Measurements from ENCODE around the gene DAGLB. TPM values are rescaled to one million over a fixed set of nuclear protein-coding genes. Genes with fewer than 3 reads are reported as not detected.

The DAGLB gene
- total and polyA plus RNA-seq, 10 of the 15 experiments (the other 5 are each of a cell fraction or from before 2014, with no cell fraction given), result 1.2 to 13.3 (median 10.1) TPM

DNA sequence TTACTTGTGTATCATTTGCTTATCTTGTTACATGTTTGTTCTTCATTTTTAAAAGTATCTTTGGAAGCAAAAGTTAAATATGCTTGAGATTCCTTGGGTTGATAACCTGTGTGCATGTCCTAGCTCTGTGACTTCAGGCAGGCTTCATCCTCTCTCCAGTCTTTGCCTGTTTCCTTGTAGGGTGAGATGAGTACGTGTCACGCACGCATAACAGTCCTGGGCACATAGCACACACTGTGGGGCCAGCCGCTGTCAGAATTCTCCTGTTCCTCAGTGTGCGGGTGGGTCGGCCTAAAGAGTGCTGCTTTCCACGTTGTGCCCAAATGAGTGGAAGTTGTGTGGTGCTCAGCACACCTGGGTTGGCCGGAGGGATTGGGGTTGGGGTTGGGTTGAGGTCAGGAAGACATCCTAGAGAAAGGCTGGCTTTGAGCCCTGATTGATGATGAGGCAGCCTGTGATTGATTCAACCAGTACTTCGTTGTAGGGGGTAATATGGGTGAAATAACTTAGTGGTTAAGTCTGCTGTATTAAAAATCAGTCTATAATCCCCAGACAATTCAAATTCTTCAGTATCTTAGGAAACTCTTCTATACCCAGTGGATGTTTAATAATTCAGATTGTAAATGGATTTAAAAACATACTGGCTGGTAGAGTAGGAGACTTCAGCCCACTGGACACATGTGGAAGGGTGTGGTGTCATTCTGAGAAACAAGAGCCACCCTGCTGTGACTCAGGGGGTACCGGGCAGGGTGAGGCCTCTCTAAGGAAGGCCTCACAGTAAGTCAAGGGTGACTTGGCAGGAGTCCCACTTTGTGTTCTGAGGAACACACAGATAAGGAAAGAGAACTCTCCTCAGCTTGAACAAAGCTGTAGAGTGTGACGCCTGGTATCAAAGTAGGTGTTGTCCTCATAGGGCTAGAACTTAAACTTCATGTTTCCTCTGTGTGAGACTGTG is 54.8 kb downstream of the DAGLB start:
- Histone ChIP-seq H3K9ac (ENCODE audit: control insufficient read depth, insufficient read depth, low read length) (no peak overlapping the region), H3K4me3 (no peak overlapping the region), H3K9me3 (replicated peaks; ENCODE audit: control insufficient read depth, insufficient read depth, low read length) (no peaks in the 10 kb centered on the region), H3K4me1 (ENCODE audit: control insufficient read depth, insufficient read depth, low read length) (peaks cover 19% of the 10 kb centered on the region), H3K4me2 (ENCODE audit: control insufficient read depth, insufficient read depth) (peak overlapping the region; percentile 51; the same call in 1 of the 2 replicates), H4K20me1 (ENCODE audit: control insufficient read depth, insufficient read depth) (peaks cover 2% of the 10 kb centered on the region), H3K27ac (ENCODE audit: control insufficient read depth, insufficient read depth) (peak overlapping the region; percentile 35), H3K36me3 (ENCODE audit: control insufficient read depth in 2 of 2, insufficient read depth in 2 of 2, low read length in 1 of 2) (peaks cover 18 to 33% of the 10 kb centered on the region in 2 experiments), H3K79me2 (ENCODE audit: control insufficient read depth, insufficient read depth, low read length) (peaks cover 51% of the 10 kb centered on the region), H3K27me3 (replicated peaks in 1 of 2; ENCODE audit: control insufficient read depth in 2 of 2, insufficient read depth in 2 of 2, low read length in 1 of 2) (no peaks in the 10 kb centered on the region), H2AFZ (ENCODE audit: control insufficient read depth, low read depth, low read length) (no peak overlapping the region)
- CTCF ChIA-PET, result interaction anchor here (0.6 to 1.7 kb wide), 3 partner anchors 13 to 727 kb away, joined by 3 to 5 read pairs (median 3); no protein-coding TSS in a partner anchor
- TSS peak; percentile 43 for BruUV-seq (replicated peaks)
- intact Hi-C loops (cut with micrococcal nuclease; ENCODE audit: unreplicated experiment) (loop anchor here (2.0 kb wide), 1 partner anchor 16 kb away; no protein-coding TSS in a partner anchor), in situ Hi-C loops (cut with MboI) (no loop called here)
- SMC1A ChIA-PET (ENCODE audit: uncharacterized antibody, unreplicated experiment), result interaction anchor here (0.5 to 2.9 kb wide), 2 partner anchors 10 to 46 kb away, joined by 4 to 13 read pairs; no protein-coding TSS in a partner anchor
- FAIRE-seq (no peak), ATAC-seq (peak; percentile 95), DNase-seq (ENCODE audit: low read depth, low spot score) (peak; percentile 56)
- 58% methylated on average over 11 of the region's 11 CpGs for WGBS (ENCODE audit: insufficient coverage, insufficient replicate concordance, low lambda C conversion rate, missing lambda C conversion rate)
- RAD21 ChIA-PET (ENCODE audit: unreplicated experiment), result no interaction called here
- POLR2A ChIA-PET, result interaction anchor here (1.1 to 1.9 kb wide), 2 partner anchors 11 to 15 kb away, joined by 4 to 5 read pairs; no protein-coding TSS in a partner anchor
- TF ChIP-seq IRF4 (IDR thresholded peaks at IDR 0.05; ENCODE audit: low read depth, low read length), result no peak
- TF ChIP-seq SPI1 (IDR thresholded peaks at IDR 0.05; ENCODE audit: borderline replicate concordance, insufficient read depth, low read depth, low read length), result no peak
- TF ChIP-seq NFIC (IDR thresholded peaks at IDR 0.05; ENCODE audit: low read depth, low read length), result no peak
- TF ChIP-seq MTA3 (IDR thresholded peaks at IDR 0.05; ENCODE audit: borderline replicate concordance, low read length), result no peak
- TF ChIP-seq ZNF207 (IDR thresholded peaks at IDR 0.05; ENCODE audit: borderline replicate concordance), result no peak
- no peak for TF ChIP-seq BCL3 (IDR thresholded peaks at IDR 0.05; ENCODE audit: borderline replicate concordance, insufficient read depth, low read depth, low read length, poor library complexity, severe bottlenecking)
- TF ChIP-seq SIX5 (IDR thresholded peaks at IDR 0.05; ENCODE audit: low read depth, low read length, severe bottlenecking), result no peak
- no peak for TF ChIP-seq SMC3 (IDR thresholded peaks at IDR 0.05; ENCODE audit: borderline replicate concordance, low read length)
- TF ChIP-seq RAD51 (IDR thresholded peaks at IDR 0.05), result no peak
- no peak for TF ChIP-seq CEBPZ (IDR thresholded peaks at IDR 0.05; ENCODE audit: low read depth, low read length)
- TF ChIP-seq ZNF274 (IDR thresholded peaks at IDR 0.05; ENCODE audit: insufficient read depth, insufficient read length), result no peak
- TF ChIP-seq ZZZ3 (IDR thresholded peaks at IDR 0.05; ENCODE audit: control insufficient read depth, insufficient read length, low read depth), result no peak
- TF ChIP-seq JUNB (IDR thresholded peaks at IDR 0.05), result peak; percentile 47; the same call in 1 of the 2 replicates
- TF ChIP-seq EGR1 (IDR thresholded peaks at IDR 0.05; ENCODE audit: borderline replicate concordance in 1 of 2, low read depth in 2 of 2, low read length in 2 of 2), result no peak
- no peak for TF ChIP-seq ZBED1 (IDR thresholded peaks at IDR 0.05; ENCODE audit: borderline replicate concordance)
- no peak for TF ChIP-seq MAX (IDR thresholded peaks at IDR 0.05; ENCODE audit: low read depth, low read length)
- TF ChIP-seq CHD2 (IDR thresholded peaks at IDR 0.05; ENCODE audit: borderline replicate concordance, low read depth, low read length), result no peak
- TF ChIP-seq RBBP5 (conservative IDR thresholded peaks at IDR 0.05), result no peak
- no peak for TF ChIP-seq HDAC6 (IDR thresholded peaks at IDR 0.05; ENCODE audit: unreplicated experiment)
